Endodermal cell (in vitro differentiated cells): ENCODE data around the gene DDX39A. TPM values are rescaled to one million over a fixed set of nuclear protein-coding genes. Genes with fewer than 3 reads are reported as not detected.
"Not testable (repeated sequence)": the region's sequence is repeated elsewhere in the genome, so short reads cannot be mapped to it uniquely, and the experiment has no call there.

Experiments used
- DNase-seq: peaks from one replicate; pipeline ENCODE4 v3.0.0-alpha.2; 2017
- H3K27ac ChIP-seq: 2 replicates; pipeline ENCODE4 v1.5.1; 2013; ENCODE audit warnings: mild to moderate bottlenecking, low read depth, low read length, moderate library complexity
- H3K27me3 ChIP-seq: 2 replicates; pipeline ENCODE4 v1.6.1; 2013; ENCODE audit warnings: mild to moderate bottlenecking, low read length, moderate library complexity; ENCODE audit not compliant: insufficient read depth, control insufficient read depth, poor library complexity, severe bottlenecking
- H3K36me3 ChIP-seq: 2 replicates; pipeline ENCODE4 v1.7.0; 2013; ENCODE audit warnings: mild to moderate bottlenecking, low read length, moderate library complexity; ENCODE audit not compliant: control insufficient read depth, insufficient read depth
- H3K4me1 ChIP-seq: one replicate; pipeline ENCODE4 v1.7.0; 2013; ENCODE audit warnings: low read length; ENCODE audit not compliant: control insufficient read depth, insufficient read depth
- H3K4me3 ChIP-seq: 2 replicates; pipeline ENCODE4 v1.5.1; 2013; ENCODE audit warnings: mild to moderate bottlenecking, low read length, moderate library complexity
- H3K9ac ChIP-seq: 2 replicates; pipeline ENCODE4 v1.6.1; 2013; ENCODE audit warnings: mild to moderate bottlenecking, low read length, moderate library complexity; ENCODE audit not compliant: poor library complexity, severe bottlenecking; ENCODE audit errors: extremely low read depth
- H3K9me3 ChIP-seq: 2 replicates; pipeline ENCODE4 v1.6.1; 2013; ENCODE audit warnings: mild to moderate bottlenecking, low read length, moderate library complexity; ENCODE audit not compliant: control insufficient read depth
- H3K27ac Mint-ChIP-seq: 2 replicates; pipeline ENCODE4 v1.8.0; 2020; ENCODE audit warnings: mixed read lengths
- H3K27me3 Mint-ChIP-seq: 2 replicates; pipeline ENCODE4 v1.8.0; 2021; ENCODE audit warnings: mild to moderate bottlenecking, mixed read lengths; ENCODE audit not compliant: insufficient read depth
- H3K36me3 Mint-ChIP-seq: 2 replicates; pipeline ENCODE4 v1.8.0; 2020; ENCODE audit warnings: low read depth, mixed read lengths
- H3K4me1 Mint-ChIP-seq: 2 replicates; pipeline ENCODE4 v1.8.0; 2020; ENCODE audit warnings: mixed read lengths
- H3K4me3 Mint-ChIP-seq: 2 replicates; pipeline ENCODE4 v1.8.0; 2020; ENCODE audit warnings: mild to moderate bottlenecking, moderate library complexity, mixed read lengths
- H3K9me3 Mint-ChIP-seq: 2 replicates; pipeline ENCODE4 v1.8.0; 2020; ENCODE audit warnings: mild to moderate bottlenecking, mixed read lengths
- CTCF ChIP-seq: fragments of 200-600 bp; sonication (generic); conservative IDR thresholded peaks from 2 replicates; pipeline ENCODE4 v1.5.0; 2021; ENCODE audit warnings: antibody characterized with exemption, mild to moderate bottlenecking
- WGBS, 2 experiments: methylation state at CpG; one replicate each; pipeline versions ENCODE4 v1.1.5 to v1.1.7; 2013; ENCODE audit warnings: missing lambda C conversion rate in 2 of 2, mixed read lengths in 1 of 2; ENCODE audit not compliant: insufficient coverage in 1 of 2, insufficient read length in 1 of 2; 5-methylcytosine and 5-hydroxymethylcytosine counted together
- total RNA-seq, 2 donors: library from RNA; stranded (reverse); fragmentation: NEBNext Ultra II Directional in 1 of 2; extraction: Animal tissue kit (Norgen Biotek cat#: 25700) in 1 of 2; gene quantifications; 2 replicates in 1 of 2; 3 replicates in 1 of 2; pipeline ENCODE4 v1.2.1, GENCODE V29; 2021

DDX39A gene
- total RNA-seq, 2 donors from 2014 or later = 82.5 to 86.1 TPM

GRCh38 chr19:14405758-14406644 lies 13.1 kb downstream of the DDX39A start:
- Mint-ChIP-seq H3K9me3 (no peaks in the 10 kb centered on the region), H3K27ac (peak overlapping the region; percentile 92), H3K36me3 (peaks cover 32% of the 10 kb centered on the region), H3K27me3 (no peaks in the 10 kb centered on the region), H3K4me1 (peaks cover 3% of the 10 kb centered on the region), H3K4me3 (peak overlapping the region; percentile 53)
- H3K27ac ChIP-seq = peak overlapping the region; percentile 63
- peak overlapping the region; percentile 65 for H3K4me3 ChIP-seq
- no peaks in the 10 kb centered on the region for H3K4me1 ChIP-seq
- no peak overlapping the region for H3K9ac ChIP-seq
- TF ChIP-seq CTCF = peak; percentile 97
- peak; percentile 100 for DNase-seq
- WGBS, 2 experiments = 1 to 11% methylated on average over 26 to 61 of the region's 61 CpGs
- H3K36me3 ChIP-seq = peaks cover 31% of the 10 kb centered on the region
- no peaks in the 10 kb centered on the region for H3K27me3 ChIP-seq
- no peaks in the 10 kb centered on the region for H3K9me3 ChIP-seq

- Mint-ChIP-seq H3K27ac (peak overlapping the region; percentile 92), H3K27me3 (no peaks in the 10 kb centered on the region), H3K4me1 (peaks cover 3% of the 10 kb centered on the region), H3K4me3 (peak overlapping the region; percentile 53), H3K9me3 (no peaks in the 10 kb centered on the region), H3K36me3 (peaks cover 27% of the 10 kb centered on the region)
- Histone ChIP-seq H3K27me3 (no peaks in the 10 kb centered on the region), H3K9me3 (no peaks in the 10 kb centered on the region), H3K9ac (no peak overlapping the region), H3K36me3 (peaks cover 28% of the 10 kb centered on the region), H3K27ac (no peak overlapping the region), H3K4me1 (no peaks in the 10 kb centered on the region), H3K4me3 (peak overlapping the region; percentile 65)
- 55 to 59% methylated on average over 4 to 6 of the region's 6 CpGs for WGBS, 2 experiments
- peak; percentile 51 for TF ChIP-seq CTCF
- DNase-seq = peak; percentile 81
These were observed 13.8 kb downstream of the DDX39A start for GRCh38 chr19:14405380-14405757.

- H3K27me3 Mint-ChIP-seq = no peaks in the 10 kb centered on the region
- no peaks in the 10 kb centered on the region for H3K27me3 ChIP-seq
- H3K36me3 Mint-ChIP-seq = peaks cover 19% of the 10 kb centered on the region
These were observed 14.8 kb downstream of the DDX39A start for GRCh38 chr19:14404312-14404711.

GRCh38 chr19:14403145-14403930 lies 15.8 kb downstream of the DDX39A start:
- H3K9me3 Mint-ChIP-seq, H3K4me1 ChIP-seq, H3K27ac ChIP-seq, H3K9me3 ChIP-seq, H3K36me3 Mint-ChIP-seq, H3K9ac ChIP-seq, H3K27me3 Mint-ChIP-seq, H3K4me3 Mint-ChIP-seq, H3K36me3 ChIP-seq, H3K4me1 Mint-ChIP-seq, H3K27ac Mint-ChIP-seq, H3K27me3 ChIP-seq, H3K4me3 ChIP-seq, DNase-seq: not testable (repeated sequence)
- 92 to 98% methylated on average over 12 to 15 of the region's 15 CpGs for WGBS, 2 experiments

More at GRCh38 chr19:14404312-14404711, 14.8 kb downstream of the DDX39A start:
- TF ChIP-seq CTCF = no peak
- Histone ChIP-seq H3K27ac (no peak overlapping the region), H3K9ac (no peak overlapping the region), H3K4me1 (no peaks in the 10 kb centered on the region), H3K4me3 (no peak overlapping the region), H3K9me3 (no peaks in the 10 kb centered on the region), H3K36me3 (peaks cover 19% of the 10 kb centered on the region)
- no peak overlapping the region for H3K4me3 Mint-ChIP-seq
- H3K4me1 Mint-ChIP-seq = peaks cover 3% of the 10 kb centered on the region
- H3K27ac Mint-ChIP-seq = no peak overlapping the region
- no peaks in the 10 kb centered on the region for H3K9me3 Mint-ChIP-seq
- WGBS, 2 experiments = 92 to 96% methylated on average over 8 to 9 of the region's 9 CpGs
- DNase-seq = no peak
